Sigmoid colon (tissue), 7 donors: ENCODE measurements around the gene CSE1L. TPM values are rescaled to one million over a fixed set of nuclear protein-coding genes. Genes with fewer than 3 reads are reported as not detected.

Source experiments
- DNase-seq: peaks from one replicate; pipeline ENCODE4 v3.0.0-alpha.2; 2019
- H3K27ac ChIP-seq, 4 donors: fragments of 200-600 bp; sonication (generic); one replicate each; pipeline ENCODE4 v1.5.1; 2016 to 2019; ENCODE audit warnings: mild to moderate bottlenecking in 1 of 4
- H3K27me3 ChIP-seq, 3 donors: fragments of 200-600 bp; sonication (generic); one replicate each; pipeline ENCODE4 v1.5.1; 2019; ENCODE audit warnings: mild to moderate bottlenecking in 1 of 3
- H3K36me3 ChIP-seq, 4 donors: fragments of 200-600 bp; sonication (generic); one replicate each; pipeline ENCODE4 v1.5.1; 2016 to 2019
- H3K4me1 ChIP-seq, 4 donors: fragments of 200-600 bp; sonication (generic); one replicate each; pipeline ENCODE4 v1.5.1; 2017 to 2019
- H3K4me3 ChIP-seq, 4 donors: fragments of 200-600 bp; sonication (generic); one replicate each; pipeline ENCODE4 v1.5.1; 2017 to 2019; ENCODE audit warnings: mild to moderate bottlenecking in 2 of 4, moderate library complexity in 1 of 4
- H3K9me3 ChIP-seq, 4 donors: fragments of 200-600 bp in 3 of 4; sonication (generic) in 3 of 4; one replicate each; pipeline versions ENCODE4 v1.5.1 to v1.6.1; 2013 to 2019
- EP300 ChIP-seq, 4 donors: sonication (generic); formaldehyde crosslinking; IDR thresholded peaks; one replicate each; pipeline ENCODE4 v1.6.1; 2017; ENCODE audit warnings: antibody characterized with exemption in 4 of 4
- POLR2A ChIP-seq, 2 donors: fragments of 450-650 bp; IDR thresholded peaks; one replicate each; pipeline ENCODE4 v1.6.1; 2016; ENCODE audit warnings: antibody characterized with exemption in 2 of 2, mild to moderate bottlenecking in 2 of 2, moderate library complexity in 2 of 2
- POLR2AphosphoS5 ChIP-seq, 4 donors: sonication (generic); formaldehyde crosslinking; IDR thresholded peaks; one replicate each; pipeline ENCODE4 v1.6.1; 2017; ENCODE audit warnings: antibody characterized with exemption in 4 of 4
- WGBS, 2 donors: extraction: QIAGEN DNeasy Blood & Tissue Kit; methylation state at CpG; one replicate each; pipeline ENCODE4 v1.1.7; 2013; 5-methylcytosine and 5-hydroxymethylcytosine counted together
- intact Hi-C: fragments of 100-400 bp; cut with DNase I; formaldehyde crosslinking; loops from one replicate; pipeline ENCODE4 v1.15.1; 2023
- polyA plus RNA-seq, 3 donors: library from polyadenylated mRNA; stranded (reverse); fragments of 200-250 nt; gene quantifications; one replicate each; pipeline ENCODE4 v1.2.3, GENCODE V29; 2013
- total RNA-seq, 4 donors: library from RNA; depleted of rRNA; stranded (reverse); fragments of >200 nt; gene quantifications; one replicate each; pipeline ENCODE4 v1.1.0, GENCODE V29; 2016
- TF ChIP-seq, protein P1 (sequence below), 4 experiments: fragments of 450-650 bp in 3 of 4; fragments of 200-600 bp in 1 of 4; IDR thresholded peaks; one replicate each; pipeline ENCODE4 v1.5.1; 2016 to 2019; ENCODE audit warnings: antibody characterized with exemption in 4 of 4, mild to moderate bottlenecking in 3 of 4, moderate library complexity in 2 of 4
- donor health status: healthy with polysubstance abuse.
- donor health status: Bipolar disorder and iron deficiency.
- donor health status: healthy.

The CSE1L gene
- total and polyA plus RNA-seq, 7 donors: 10.2 to 43.9 (median 34.6) TPM

- TF ChIP-seq, protein P1, sequence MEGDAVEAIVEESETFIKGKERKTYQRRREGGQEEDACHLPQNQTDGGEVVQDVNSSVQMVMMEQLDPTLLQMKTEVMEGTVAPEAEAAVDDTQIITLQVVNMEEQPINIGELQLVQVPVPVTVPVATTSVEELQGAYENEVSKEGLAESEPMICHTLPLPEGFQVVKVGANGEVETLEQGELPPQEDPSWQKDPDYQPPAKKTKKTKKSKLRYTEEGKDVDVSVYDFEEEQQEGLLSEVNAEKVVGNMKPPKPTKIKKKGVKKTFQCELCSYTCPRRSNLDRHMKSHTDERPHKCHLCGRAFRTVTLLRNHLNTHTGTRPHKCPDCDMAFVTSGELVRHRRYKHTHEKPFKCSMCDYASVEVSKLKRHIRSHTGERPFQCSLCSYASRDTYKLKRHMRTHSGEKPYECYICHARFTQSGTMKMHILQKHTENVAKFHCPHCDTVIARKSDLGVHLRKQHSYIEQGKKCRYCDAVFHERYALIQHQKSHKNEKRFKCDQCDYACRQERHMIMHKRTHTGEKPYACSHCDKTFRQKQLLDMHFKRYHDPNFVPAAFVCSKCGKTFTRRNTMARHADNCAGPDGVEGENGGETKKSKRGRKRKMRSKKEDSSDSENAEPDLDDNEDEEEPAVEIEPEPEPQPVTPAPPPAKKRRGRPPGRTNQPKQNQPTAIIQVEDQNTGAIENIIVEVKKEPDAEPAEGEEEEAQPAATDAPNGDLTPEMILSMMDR (IDR thresholded peaks at IDR 0.05): no peak
- TF ChIP-seq POLR2A (IDR thresholded peaks at IDR 0.05) (no peak), EP300 (IDR thresholded peaks at IDR 0.05) (no peak), POLR2AphosphoS5 (IDR thresholded peaks at IDR 0.05) (no peak)
- DNase-seq: peak; percentile 72
- H3K36me3 ChIP-seq: peaks cover 6 to 93% (median 39%) of the 10 kb centered on the region in 4 donors
- no peaks in the 10 kb centered on the region for H3K27me3 ChIP-seq
- WGBS, 2 donors: 86 to 87% methylated on average over 6 of the region's 6 CpGs
- H3K27ac ChIP-seq: peak overlapping the region in 1 of 4 donors; percentile 62
- intact Hi-C loops: no loop called here
- H3K9me3 ChIP-seq: no peaks in the 10 kb centered on the region
- no peaks in the 10 kb centered on the region for H3K4me1 ChIP-seq
- H3K4me3 ChIP-seq: no peak overlapping the region
Observed at GRCh38 chr20:49030954-49031619, 15.0 kb upstream of the CSE1L start.

DNA sequence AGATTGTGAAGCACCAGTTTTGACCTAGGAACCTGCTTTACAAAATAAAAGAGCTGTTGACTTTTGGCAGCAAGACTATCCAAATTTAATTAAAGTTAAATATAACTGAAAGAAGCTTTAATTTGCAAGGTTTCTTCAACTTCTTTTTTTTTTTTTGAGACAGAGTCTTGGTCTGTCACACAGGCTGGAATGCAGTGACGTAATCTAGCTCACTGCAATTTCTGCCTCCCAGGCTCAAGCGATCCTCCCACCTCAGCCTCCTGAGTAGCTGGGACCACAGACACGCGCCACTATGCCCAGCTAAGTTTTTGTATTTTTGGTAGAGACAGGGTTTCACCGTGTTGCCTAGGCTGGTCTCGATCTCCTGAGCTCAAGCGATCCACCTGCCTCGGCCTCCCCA lies 13.7 kb upstream of the CSE1L start:
- intact Hi-C loops: no loop called here
- peaks cover 6 to 79% (median 30%) of the 10 kb centered on the region in 4 donors for H3K36me3 ChIP-seq
- H3K9me3 ChIP-seq: no peaks in the 10 kb centered on the region
- 98% methylated on average over 8 of the region's 8 CpGs for WGBS, 2 donors
- H3K4me3 ChIP-seq: no peak overlapping the region
- no peak overlapping the region for H3K27ac ChIP-seq
- no peak for DNase-seq
- TF ChIP-seq POLR2A (IDR thresholded peaks at IDR 0.05) (no peak), POLR2AphosphoS5 (IDR thresholded peaks at IDR 0.05) (no peak), EP300 (IDR thresholded peaks at IDR 0.05) (no peak)
- TF ChIP-seq, protein P1 (IDR thresholded peaks at IDR 0.05): no peak
- no peaks in the 10 kb centered on the region for H3K4me1 ChIP-seq
- no peaks in the 10 kb centered on the region for H3K27me3 ChIP-seq

GRCh38 chr20:49034070-49034732 lies 11.9 kb upstream of the CSE1L start:
- no peak for DNase-seq
- Histone ChIP-seq H3K36me3 (peaks cover 6 to 62% (median 22%) of the 10 kb centered on the region in 4 donors), H3K4me1 (no peaks in the 10 kb centered on the region), H3K27me3 (no peaks in the 10 kb centered on the region), H3K4me3 (no peak overlapping the region), H3K27ac (no peak overlapping the region), H3K9me3 (no peaks in the 10 kb centered on the region)
- intact Hi-C loops: no loop called here
- WGBS, 2 donors: 94 to 95% methylated on average over 7 of the region's 7 CpGs
- TF ChIP-seq EP300 (IDR thresholded peaks at IDR 0.05) (no peak), POLR2A (IDR thresholded peaks at IDR 0.05) (no peak)
- TF ChIP-seq, protein P1 (IDR thresholded peaks at IDR 0.05): no peak

DNA sequence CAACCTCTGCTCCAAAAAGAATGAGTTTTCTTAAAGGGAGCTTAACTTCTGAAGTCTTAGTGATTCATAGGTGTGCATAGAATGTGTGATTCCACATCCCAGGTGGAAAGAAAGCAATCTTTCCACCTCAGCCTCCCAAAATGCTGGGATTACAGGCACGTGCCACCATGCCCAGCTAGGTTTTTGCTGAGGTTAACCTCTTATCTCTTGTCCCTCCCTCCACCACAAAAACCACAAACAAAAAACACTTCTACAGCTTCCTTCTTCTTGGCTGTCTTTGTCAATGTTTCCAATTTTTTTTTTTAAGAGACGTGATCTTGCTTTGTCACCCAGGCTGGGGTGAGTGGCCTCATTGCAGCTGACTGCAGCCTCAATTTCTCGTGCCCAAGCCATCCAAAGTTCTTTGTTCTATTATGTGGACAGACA lies 8.1 kb upstream of the CSE1L start:
- 47 to 79% methylated on average over 3 of the region's 3 CpGs for WGBS, 2 donors
- H3K27ac ChIP-seq: no peak overlapping the region

More for the DNA sequence above, 8.1 kb upstream of the CSE1L start:
- intact Hi-C loops: no loop called here
- no peaks in the 10 kb centered on the region for H3K27me3 ChIP-seq
- no peak for TF ChIP-seq EP300 (IDR thresholded peaks at IDR 0.05)
- TF ChIP-seq, protein P1 (IDR thresholded peaks at IDR 0.05): no peak
- peaks cover 0 to 31% (median 10%) of the 10 kb centered on the region in 4 donors for H3K36me3 ChIP-seq
- no peak for DNase-seq
- H3K4me1 ChIP-seq: no peaks in the 10 kb centered on the region
- H3K4me3 ChIP-seq: no peak overlapping the region
- H3K9me3 ChIP-seq: no peaks in the 10 kb centered on the region
